B cell (primary cell): ENCODE data around the gene MORN1.

ENCODE experiments used
- EZH2 ChIP-seq: IDR thresholded peaks from 2 replicates; pipeline ENCODE4 v1.6.1; 2012; ENCODE audit warnings: borderline replicate concordance, low read depth, mild to moderate bottlenecking, moderate library complexity, low read length; ENCODE audit not compliant: insufficient read depth, poor library complexity, severe bottlenecking
- TF ChIP-seq, protein P1 (sequence below): fragments of 200-600 bp; IDR thresholded peaks from one replicate; pipeline ENCODE4 v1.8.0; 2022; ENCODE audit warnings: antibody characterized with exemption, mild to moderate bottlenecking

DNA sequence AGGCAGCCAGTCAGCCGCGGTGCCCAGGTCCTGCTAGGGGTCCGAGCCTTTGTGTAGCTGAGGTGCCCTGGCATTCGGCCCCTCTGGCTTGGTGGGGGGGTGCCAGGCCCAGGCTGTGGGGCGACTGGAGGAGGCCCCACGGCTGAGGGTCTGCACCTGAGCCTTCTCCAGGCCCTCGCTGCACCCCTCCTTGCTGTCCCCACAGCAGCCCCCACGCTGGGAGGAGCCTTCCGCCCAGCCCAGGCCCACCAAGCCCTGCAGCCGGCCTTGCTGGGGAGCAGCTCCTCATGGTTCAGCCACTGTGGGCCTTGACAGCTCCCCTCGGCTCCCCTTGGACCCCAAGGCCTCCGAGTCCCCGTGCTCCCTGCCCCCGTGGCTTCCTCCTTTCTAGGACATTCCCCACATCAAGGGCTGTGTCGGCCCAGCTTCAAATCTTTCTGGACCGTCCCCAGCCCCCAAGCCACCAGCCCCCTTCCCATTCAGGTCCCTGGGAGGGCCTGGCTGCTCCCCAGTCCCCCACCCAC lies 67.8 kb downstream of the MORN1 start:
- TF ChIP-seq EZH2, result no peak
- TF ChIP-seq, protein P1, sequence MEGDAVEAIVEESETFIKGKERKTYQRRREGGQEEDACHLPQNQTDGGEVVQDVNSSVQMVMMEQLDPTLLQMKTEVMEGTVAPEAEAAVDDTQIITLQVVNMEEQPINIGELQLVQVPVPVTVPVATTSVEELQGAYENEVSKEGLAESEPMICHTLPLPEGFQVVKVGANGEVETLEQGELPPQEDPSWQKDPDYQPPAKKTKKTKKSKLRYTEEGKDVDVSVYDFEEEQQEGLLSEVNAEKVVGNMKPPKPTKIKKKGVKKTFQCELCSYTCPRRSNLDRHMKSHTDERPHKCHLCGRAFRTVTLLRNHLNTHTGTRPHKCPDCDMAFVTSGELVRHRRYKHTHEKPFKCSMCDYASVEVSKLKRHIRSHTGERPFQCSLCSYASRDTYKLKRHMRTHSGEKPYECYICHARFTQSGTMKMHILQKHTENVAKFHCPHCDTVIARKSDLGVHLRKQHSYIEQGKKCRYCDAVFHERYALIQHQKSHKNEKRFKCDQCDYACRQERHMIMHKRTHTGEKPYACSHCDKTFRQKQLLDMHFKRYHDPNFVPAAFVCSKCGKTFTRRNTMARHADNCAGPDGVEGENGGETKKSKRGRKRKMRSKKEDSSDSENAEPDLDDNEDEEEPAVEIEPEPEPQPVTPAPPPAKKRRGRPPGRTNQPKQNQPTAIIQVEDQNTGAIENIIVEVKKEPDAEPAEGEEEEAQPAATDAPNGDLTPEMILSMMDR, result no peak
